GM12878 (cell line): ENCODE data around the gene PURA. TPM values are rescaled to one million over a fixed set of nuclear protein-coding genes. Genes with fewer than 3 reads are reported as not detected.
A peak's percentile ranks its signal among the peaks of the same experiment; 100 is the strongest.

Experiments
- CBFB ChIP-seq: IDR thresholded peaks from 2 replicates; pipeline ENCODE4 v1.6.1; 2016; ENCODE audit warnings: antibody characterized with exemption, low read depth
- CBX3 ChIP-seq: fragments of 200-600 bp; sonication (generic); IDR thresholded peaks from 2 replicates; pipeline ENCODE4 v1.6.1; 2016; ENCODE audit warnings: low read depth, borderline replicate concordance
- CEBPB ChIP-seq, 2 experiments: fragments of 150-350 bp in 1 of 2; IDR thresholded peaks; 2 replicates each; pipeline ENCODE4 v1.6.1; 2012 to 2014; ENCODE audit warnings: low read depth in 2 of 2, low read length in 2 of 2, borderline replicate concordance in 1 of 2, inconsistent platforms in 1 of 2
- CHD1 ChIP-seq: IDR thresholded peaks from 2 replicates; pipeline ENCODE4 v1.6.1; 2012; ENCODE audit warnings: low read depth, low read length, improper control_type of control experiment
- ESRRA ChIP-seq: IDR thresholded peaks from 2 replicates; pipeline ENCODE4 v1.6.1; 2012; ENCODE audit warnings: mild to moderate bottlenecking, low read length, improper control_type of control experiment
- ETV6 ChIP-seq, 2 experiments: fragments of 450-650 bp in 1 of 2; IDR thresholded peaks in 1 of 2; conservative IDR thresholded peaks in 1 of 2; 2 replicates each; pipeline ENCODE4 v1.6.1; 2014; ENCODE audit warnings: antibody characterized with exemption in 1 of 2, borderline replicate concordance in 1 of 2, low read depth in 1 of 2, mild to moderate bottlenecking in 1 of 2, moderate library complexity in 1 of 2
- HDAC6 ChIP-seq: fragments of 200-600 bp; sonication (generic); IDR thresholded peaks from one replicate; pipeline ENCODE4 v1.8.0; 2017; ENCODE audit warnings: antibody characterized with exemption; ENCODE audit not compliant: unreplicated experiment
- HDGF ChIP-seq: fragments of 450-650 bp; IDR thresholded peaks from 2 replicates; pipeline ENCODE4 v1.6.1; 2016; ENCODE audit warnings: antibody characterized with exemption
- KDM1A ChIP-seq: fragments of 200-600 bp; sonication (generic); IDR thresholded peaks from 2 replicates; pipeline ENCODE4 v1.6.1; 2016; ENCODE audit warnings: borderline replicate concordance
- MEF2A ChIP-seq: IDR thresholded peaks from 2 replicates; pipeline ENCODE4 v1.6.1; 2011; ENCODE audit warnings: low read depth, mild to moderate bottlenecking, low read length, moderate library complexity; ENCODE audit not compliant: insufficient read depth
- MXI1 ChIP-seq: fragments of 150-350 bp; IDR thresholded peaks from 2 replicates; pipeline ENCODE4 v1.6.1; 2011; ENCODE audit warnings: low read depth, mild to moderate bottlenecking, inconsistent platforms, low read length, improper control_type of control experiment
- NFIC ChIP-seq: IDR thresholded peaks from 2 replicates; pipeline ENCODE4 v1.6.1; 2012; ENCODE audit warnings: low read depth, mild to moderate bottlenecking, inconsistent platforms, low read length, moderate library complexity
- NKRF ChIP-seq: fragments of 450-650 bp; conservative IDR thresholded peaks from 2 replicates; pipeline ENCODE4 v1.6.1; 2017; ENCODE audit warnings: mild to moderate bottlenecking, moderate library complexity
- POLR2AphosphoS2 ChIP-seq: IDR thresholded peaks from 2 replicates; pipeline ENCODE4 v1.6.1; 2011; ENCODE audit warnings: low read depth, mild to moderate bottlenecking, low read length, improper control_type of control experiment, moderate library complexity
- SIX5 ChIP-seq: IDR thresholded peaks from 2 replicates; pipeline ENCODE4 v1.6.1; 2011; ENCODE audit warnings: mild to moderate bottlenecking, low read depth, low read length, moderate library complexity; ENCODE audit not compliant: severe bottlenecking
- SMAD1 ChIP-seq: fragments of 450-650 bp; IDR thresholded peaks from 2 replicates; pipeline ENCODE4 v1.6.1; 2018; ENCODE audit warnings: mild to moderate bottlenecking, low read depth; ENCODE audit not compliant: partially characterized antibody
- SMARCA5 ChIP-seq: fragments of 450-650 bp; IDR thresholded peaks from 2 replicates; pipeline ENCODE4 v1.6.1; 2017; ENCODE audit warnings: mild to moderate bottlenecking
- SRF ChIP-seq, 2 experiments: IDR thresholded peaks; 2 replicates each; pipeline ENCODE4 v1.6.1; 2011; ENCODE audit warnings: low read depth in 2 of 2, low read length in 2 of 2, mild to moderate bottlenecking in 1 of 2, moderate library complexity in 1 of 2
- STAT1 ChIP-seq: fragments of 450-650 bp; conservative IDR thresholded peaks from 2 replicates; pipeline ENCODE4 v1.6.1; 2014; ENCODE audit warnings: antibody characterized with exemption, mild to moderate bottlenecking
- TAF1 ChIP-seq: IDR thresholded peaks from 2 replicates; pipeline ENCODE4 v1.6.1; 2011; ENCODE audit warnings: mild to moderate bottlenecking, low read depth, low read length, borderline replicate concordance
- ZBED1 ChIP-seq: IDR thresholded peaks from 2 replicates; pipeline ENCODE4 v1.6.1; 2016; ENCODE audit warnings: borderline replicate concordance
- polyA plus RNA-seq, 11 experiments: library from polyadenylated mRNA; depleted of rRNA in 4 of 11; unstranded in 6 of 11; stranded (reverse) in 5 of 11; fragments of >200 nt; fragmentation: Nextera tagmentation in 4 of 11; fragmentation: Illumina TruSeq in 1 of 11; extraction: Ambion mirVana in 4 of 11; extraction: Trizol in 1 of 11; gene quantifications; 1 replicate in 1 of 11; 2 replicates in 10 of 11; pipeline versions ENCODE4 v1.2.1 to v1.2.3, GENCODE V29; 2011 to 2016; ENCODE audit warnings: inconsistent platforms in 2 of 11, missing spikeins in 2 of 11, low read depth in 1 of 11
- total RNA-seq, 4 experiments: library from RNA; depleted of rRNA in 3 of 4; stranded (reverse); fragments of >200 nt in 3 of 4; fragmentation: Illumina TruSeq in 1 of 4; extraction: Trizol in 1 of 4; gene quantifications; 2 replicates each; pipeline versions ENCODE4 v1.2.1 to v1.2.3, GENCODE V29; 2013 to 2021
- TF ChIP-seq, protein P1 (sequence below): fragments of 450-650 bp; formaldehyde crosslinking; IDR thresholded peaks from 2 replicates; pipeline ENCODE4 v1.4.0; 2022; ENCODE audit warnings: mild to moderate bottlenecking, moderate library complexity
- TF ChIP-seq, protein P2 (sequence below): fragments of 450-650 bp; IDR thresholded peaks from 2 replicates; pipeline ENCODE4 v1.6.1; 2017; ENCODE audit warnings: mild to moderate bottlenecking, low read depth, inconsistent platforms; ENCODE audit not compliant: poor library complexity, severe bottlenecking

PURA gene
- total and polyA plus RNA-seq, 10 of the 15 experiments (the other 5 are each of a cell fraction or from before 2014, with no cell fraction given): 3.3 to 11.8 (median 5.8) TPM

GRCh38 chr5:140174465-140175366, 60.8 kb downstream of the PURA start, which contains the start of gene CYSTM1 (continued):
- no peak for TF ChIP-seq ETV6 (conservative IDR thresholded peaks at IDR 0.05 in 1 of 2, IDR thresholded peaks at IDR 0.05 in 1 of 2; ENCODE audit: borderline replicate concordance in 1 of 2, low read depth in 1 of 2)
- no peak for TF ChIP-seq ESRRA
- TF ChIP-seq SMARCA5: no peak
- no peak for TF ChIP-seq HDAC6
- no peak for TF ChIP-seq ZBED1
- no peak for TF ChIP-seq SRF (IDR thresholded peaks at IDR 0.05; ENCODE audit: low read depth in 2 of 2, low read length in 2 of 2)
- TF ChIP-seq HDGF: no peak
- peak; percentile 85 for TF ChIP-seq POLR2AphosphoS2
- no peak for TF ChIP-seq CHD1
- no peak for TF ChIP-seq SMAD1
- TF ChIP-seq NFIC: no peak
- no peak for TF ChIP-seq STAT1
- no peak for TF ChIP-seq NKRF
- TF ChIP-seq CBX3: no peak
- no peak for TF ChIP-seq MEF2A
- TF ChIP-seq KDM1A: no peak
- TF ChIP-seq, protein P1, sequence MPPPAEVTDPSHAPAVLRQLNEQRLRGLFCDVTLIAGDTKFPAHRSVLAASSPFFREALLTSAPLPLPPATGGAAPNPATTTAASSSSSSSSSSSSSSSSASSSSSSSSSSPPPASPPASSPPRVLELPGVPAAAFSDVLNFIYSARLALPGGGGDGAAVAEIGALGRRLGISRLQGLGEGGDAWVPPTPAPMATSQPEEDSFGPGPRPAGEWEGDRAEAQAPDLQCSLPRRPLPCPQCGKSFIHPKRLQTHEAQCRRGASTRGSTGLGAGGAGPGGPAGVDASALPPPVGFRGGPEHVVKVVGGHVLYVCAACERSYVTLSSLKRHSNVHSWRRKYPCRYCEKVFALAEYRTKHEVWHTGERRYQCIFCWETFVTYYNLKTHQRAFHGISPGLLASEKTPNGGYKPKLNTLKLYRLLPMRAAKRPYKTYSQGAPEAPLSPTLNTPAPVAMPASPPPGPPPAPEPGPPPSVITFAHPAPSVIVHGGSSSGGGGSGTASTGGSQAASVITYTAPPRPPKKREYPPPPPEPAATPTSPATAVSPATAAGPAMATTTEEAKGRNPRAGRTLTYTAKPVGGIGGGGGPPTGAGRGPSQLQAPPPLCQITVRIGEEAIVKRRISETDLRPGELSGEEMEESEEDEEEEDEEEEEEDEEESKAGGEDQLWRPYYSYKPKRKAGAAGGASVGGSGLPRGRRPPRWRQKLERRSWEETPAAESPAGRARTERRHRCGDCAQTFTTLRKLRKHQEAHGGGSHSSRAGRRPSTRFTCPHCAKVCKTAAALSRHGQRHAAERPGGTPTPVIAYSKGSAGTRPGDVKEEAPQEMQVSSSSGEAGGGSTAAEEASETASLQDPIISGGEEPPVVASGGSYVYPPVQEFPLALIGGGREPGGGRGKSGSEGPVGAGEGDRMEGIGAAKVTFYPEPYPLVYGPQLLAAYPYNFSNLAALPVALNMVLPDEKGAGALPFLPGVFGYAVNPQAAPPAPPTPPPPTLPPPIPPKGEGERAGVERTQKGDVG (CRISPR knock-in tag): no peak
- TF ChIP-seq MXI1: peak; percentile 93
- TF ChIP-seq, protein P2, sequence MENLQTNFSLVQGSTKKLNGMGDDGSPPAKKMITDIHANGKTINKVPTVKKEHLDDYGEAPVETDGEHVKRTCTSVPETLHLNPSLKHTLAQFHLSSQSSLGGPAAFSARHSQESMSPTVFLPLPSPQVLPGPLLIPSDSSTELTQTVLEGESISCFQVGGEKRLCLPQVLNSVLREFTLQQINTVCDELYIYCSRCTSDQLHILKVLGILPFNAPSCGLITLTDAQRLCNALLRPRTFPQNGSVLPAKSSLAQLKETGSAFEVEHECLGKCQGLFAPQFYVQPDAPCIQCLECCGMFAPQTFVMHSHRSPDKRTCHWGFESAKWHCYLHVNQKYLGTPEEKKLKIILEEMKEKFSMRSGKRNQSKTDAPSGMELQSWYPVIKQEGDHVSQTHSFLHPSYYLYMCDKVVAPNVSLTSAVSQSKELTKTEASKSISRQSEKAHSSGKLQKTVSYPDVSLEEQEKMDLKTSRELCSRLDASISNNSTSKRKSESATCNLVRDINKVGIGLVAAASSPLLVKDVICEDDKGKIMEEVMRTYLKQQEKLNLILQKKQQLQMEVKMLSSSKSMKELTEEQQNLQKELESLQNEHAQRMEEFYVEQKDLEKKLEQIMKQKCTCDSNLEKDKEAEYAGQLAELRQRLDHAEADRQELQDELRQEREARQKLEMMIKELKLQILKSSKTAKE: no peak
- no peak for TF ChIP-seq CEBPB (IDR thresholded peaks at IDR 0.05; ENCODE audit: borderline replicate concordance in 1 of 2, low read depth in 2 of 2, low read length in 2 of 2)
- no peak for TF ChIP-seq CBFB
- TF ChIP-seq TAF1: peak; percentile 79; the same call in 1 of the 2 replicates
- TF ChIP-seq SIX5: no peak
